ENCODE results near the gene RAB8B.

DNA sequence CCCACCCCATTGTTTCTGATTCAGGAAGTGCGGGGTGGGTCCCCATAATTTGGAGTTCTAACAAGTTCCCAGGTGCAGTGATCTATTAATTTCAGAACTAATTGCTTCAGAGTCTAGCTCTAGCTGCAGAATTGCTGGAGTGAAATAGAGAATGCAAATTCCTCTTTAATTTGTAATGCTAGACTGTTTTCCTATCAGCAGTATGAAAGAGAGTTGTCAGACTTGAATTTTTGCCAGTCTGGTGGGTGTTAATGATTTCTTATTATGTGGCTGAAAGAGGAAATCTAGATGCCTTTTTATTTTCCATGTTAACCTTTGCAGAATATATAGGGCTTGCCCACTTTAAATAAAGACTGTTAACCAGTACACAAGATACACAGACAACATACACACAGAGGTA is 111.7 kb downstream of the RAB8B start:
- TF ChIP-seq, protein P1, sequence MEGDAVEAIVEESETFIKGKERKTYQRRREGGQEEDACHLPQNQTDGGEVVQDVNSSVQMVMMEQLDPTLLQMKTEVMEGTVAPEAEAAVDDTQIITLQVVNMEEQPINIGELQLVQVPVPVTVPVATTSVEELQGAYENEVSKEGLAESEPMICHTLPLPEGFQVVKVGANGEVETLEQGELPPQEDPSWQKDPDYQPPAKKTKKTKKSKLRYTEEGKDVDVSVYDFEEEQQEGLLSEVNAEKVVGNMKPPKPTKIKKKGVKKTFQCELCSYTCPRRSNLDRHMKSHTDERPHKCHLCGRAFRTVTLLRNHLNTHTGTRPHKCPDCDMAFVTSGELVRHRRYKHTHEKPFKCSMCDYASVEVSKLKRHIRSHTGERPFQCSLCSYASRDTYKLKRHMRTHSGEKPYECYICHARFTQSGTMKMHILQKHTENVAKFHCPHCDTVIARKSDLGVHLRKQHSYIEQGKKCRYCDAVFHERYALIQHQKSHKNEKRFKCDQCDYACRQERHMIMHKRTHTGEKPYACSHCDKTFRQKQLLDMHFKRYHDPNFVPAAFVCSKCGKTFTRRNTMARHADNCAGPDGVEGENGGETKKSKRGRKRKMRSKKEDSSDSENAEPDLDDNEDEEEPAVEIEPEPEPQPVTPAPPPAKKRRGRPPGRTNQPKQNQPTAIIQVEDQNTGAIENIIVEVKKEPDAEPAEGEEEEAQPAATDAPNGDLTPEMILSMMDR (conservative IDR thresholded peaks at IDR 0.05), result no peak
- no peak for TF ChIP-seq EZH2 (IDR thresholded peaks at IDR 0.05; ENCODE audit: low read depth)
